Parathyroid adenoma (tissue), 2 donors: Measurements from ENCODE around the gene PRDM16.

ENCODE experiments used
- H2AFZ ChIP-seq: fragments of 300-600 bp; sonication (generic); one replicate; pipeline ENCODE4 v1.7.0; 2017; ENCODE audit warnings: antibody characterized with exemption, mild to moderate bottlenecking
- H3K27ac ChIP-seq: fragments of 300-600 bp; sonication (generic); one replicate; pipeline ENCODE4 v1.7.0; 2017
- H3K27me3 ChIP-seq: fragments of 300-600 bp; sonication (generic); one replicate; pipeline ENCODE4 v1.7.0; 2017; ENCODE audit warnings: low read length; ENCODE audit not compliant: control insufficient read depth, insufficient read depth
- H3K36me3 ChIP-seq: fragments of 300-600 bp; sonication (generic); one replicate; pipeline ENCODE4 v1.7.0; 2017; ENCODE audit warnings: low read length; ENCODE audit not compliant: control insufficient read depth, insufficient read depth
- H3K4me1 ChIP-seq: fragments of 300-600 bp; sonication (generic); one replicate; pipeline ENCODE4 v1.7.0; 2017; ENCODE audit warnings: control low read depth
- H3K4me2 ChIP-seq: fragments of 300-600 bp; sonication (generic); one replicate; pipeline ENCODE4 v1.7.0; 2017; ENCODE audit warnings: low read length
- H3K4me3 ChIP-seq: fragments of 300-600 bp; sonication (generic); one replicate; pipeline ENCODE4 v1.7.0; 2017; ENCODE audit warnings: low read depth, low read length
- H3K79me2 ChIP-seq: fragments of 300-600 bp; sonication (generic); one replicate; pipeline ENCODE4 v1.7.0; 2017; ENCODE audit warnings: control low read depth
- H3K9ac ChIP-seq: fragments of 300-600 bp; sonication (generic); one replicate; pipeline ENCODE4 v1.7.0; 2017; ENCODE audit warnings: mild to moderate bottlenecking
- H3K9me3 ChIP-seq: fragments of 300-600 bp; sonication (generic); one replicate; pipeline ENCODE4 v1.7.0; 2017; ENCODE audit warnings: low read length; ENCODE audit not compliant: control insufficient read depth
- TF ChIP-seq, protein P1 (sequence below): fragments of 300-600 bp; sonication (generic); IDR thresholded peaks from one replicate; pipeline ENCODE4 v1.7.0; 2017; ENCODE audit warnings: antibody characterized with exemption, mild to moderate bottlenecking
- donor health status: primary hyperparathyroidism.

The PRDM16 gene

DNA sequence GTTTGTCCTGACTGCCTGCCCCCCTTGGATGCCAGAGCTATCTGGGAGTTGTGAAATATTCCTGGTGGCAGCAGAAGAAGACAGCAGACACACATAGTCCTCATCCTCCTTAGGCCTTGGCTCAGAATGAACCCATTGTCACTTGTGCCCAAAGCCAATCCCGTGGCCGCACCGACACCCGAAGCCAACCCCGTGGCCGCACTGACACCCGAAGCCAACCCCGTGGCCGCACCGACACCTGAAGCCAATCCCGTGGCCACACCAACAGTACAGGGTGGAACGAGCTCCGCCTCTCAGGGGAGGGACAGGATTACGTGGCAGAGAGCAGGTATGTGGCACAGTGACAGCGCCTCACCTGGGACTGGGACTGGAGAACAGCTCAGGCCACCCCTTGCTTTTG is 186.7 kb downstream of the PRDM16 start:
- H3K27me3 ChIP-seq, result no peaks in the 10 kb centered on the region
- H2AFZ ChIP-seq, result no peak overlapping the region
- no peak overlapping the region for H3K4me2 ChIP-seq
- no peaks in the 10 kb centered on the region for H3K4me1 ChIP-seq
- no peak overlapping the region for H3K9ac ChIP-seq
- H3K79me2 ChIP-seq, result no peaks in the 10 kb centered on the region
- TF ChIP-seq, protein P1, sequence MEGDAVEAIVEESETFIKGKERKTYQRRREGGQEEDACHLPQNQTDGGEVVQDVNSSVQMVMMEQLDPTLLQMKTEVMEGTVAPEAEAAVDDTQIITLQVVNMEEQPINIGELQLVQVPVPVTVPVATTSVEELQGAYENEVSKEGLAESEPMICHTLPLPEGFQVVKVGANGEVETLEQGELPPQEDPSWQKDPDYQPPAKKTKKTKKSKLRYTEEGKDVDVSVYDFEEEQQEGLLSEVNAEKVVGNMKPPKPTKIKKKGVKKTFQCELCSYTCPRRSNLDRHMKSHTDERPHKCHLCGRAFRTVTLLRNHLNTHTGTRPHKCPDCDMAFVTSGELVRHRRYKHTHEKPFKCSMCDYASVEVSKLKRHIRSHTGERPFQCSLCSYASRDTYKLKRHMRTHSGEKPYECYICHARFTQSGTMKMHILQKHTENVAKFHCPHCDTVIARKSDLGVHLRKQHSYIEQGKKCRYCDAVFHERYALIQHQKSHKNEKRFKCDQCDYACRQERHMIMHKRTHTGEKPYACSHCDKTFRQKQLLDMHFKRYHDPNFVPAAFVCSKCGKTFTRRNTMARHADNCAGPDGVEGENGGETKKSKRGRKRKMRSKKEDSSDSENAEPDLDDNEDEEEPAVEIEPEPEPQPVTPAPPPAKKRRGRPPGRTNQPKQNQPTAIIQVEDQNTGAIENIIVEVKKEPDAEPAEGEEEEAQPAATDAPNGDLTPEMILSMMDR, result no peak
- no peak overlapping the region for H3K4me3 ChIP-seq
- H3K27ac ChIP-seq, result no peak overlapping the region
- no peaks in the 10 kb centered on the region for H3K9me3 ChIP-seq
- no peaks in the 10 kb centered on the region for H3K36me3 ChIP-seq

DNA sequence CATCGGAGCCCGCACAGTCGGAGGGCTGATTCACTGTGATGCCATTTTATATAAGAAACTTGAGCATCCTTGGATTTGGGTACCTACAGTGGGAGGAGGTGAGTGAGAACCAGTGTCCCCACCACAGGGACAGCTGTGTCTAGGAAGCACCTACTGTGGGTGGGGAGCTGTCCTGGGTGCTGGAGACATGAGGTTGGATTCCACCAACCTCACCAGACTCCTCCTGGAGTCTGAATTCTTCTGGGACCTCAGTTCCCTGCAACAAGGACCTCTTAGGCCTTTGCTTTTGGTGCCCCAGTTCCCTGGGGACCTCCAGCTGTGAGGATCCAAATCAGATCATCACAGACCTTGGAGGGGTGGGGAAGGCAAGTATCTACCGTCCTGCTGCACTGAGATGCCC is 188.8 kb downstream of the PRDM16 start:
- Histone ChIP-seq H2AFZ (no peak overlapping the region), H3K27ac (no peak overlapping the region), H3K27me3 (no peaks in the 10 kb centered on the region), H3K4me2 (no peak overlapping the region), H3K4me3 (no peak overlapping the region), H3K36me3 (no peaks in the 10 kb centered on the region), H3K79me2 (no peaks in the 10 kb centered on the region), H3K9ac (no peak overlapping the region), H3K9me3 (no peaks in the 10 kb centered on the region), H3K4me1 (no peaks in the 10 kb centered on the region)
- TF ChIP-seq, protein P1, result no peak

DNA sequence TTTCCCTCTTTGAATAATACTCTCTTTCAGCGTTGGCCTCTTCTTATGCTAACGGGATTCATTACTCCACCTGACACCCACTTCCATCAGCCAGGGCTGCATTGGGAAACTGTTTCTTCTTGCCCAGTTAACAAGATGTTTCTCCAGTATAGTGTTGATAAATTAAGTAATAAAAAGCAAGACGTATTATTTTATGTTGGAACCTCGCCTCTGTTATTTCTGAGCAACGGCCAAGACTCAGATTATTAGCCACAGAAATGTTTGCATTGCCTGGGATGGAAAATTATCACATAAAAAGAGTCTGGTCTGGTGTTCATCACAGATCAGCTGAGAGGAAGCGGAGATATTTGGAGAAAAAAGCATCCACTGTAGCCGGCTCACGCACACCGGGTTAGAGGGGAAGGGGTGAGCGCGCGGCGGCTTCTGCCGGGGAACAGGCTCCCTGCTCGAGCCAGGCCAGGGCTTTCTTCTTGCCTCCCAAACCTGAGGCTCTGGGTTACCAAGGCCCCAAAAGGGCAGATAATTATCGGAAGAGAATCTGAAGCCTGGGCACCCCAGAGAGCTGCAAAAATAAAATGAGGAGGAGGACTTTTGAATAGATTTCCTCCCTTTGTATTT is 189.5 kb downstream of the PRDM16 start:
- no peak overlapping the region for H3K9ac ChIP-seq
- no peak overlapping the region for H2AFZ ChIP-seq
- TF ChIP-seq, protein P1, result no peak
- no peak overlapping the region for H3K27ac ChIP-seq
- no peak overlapping the region for H3K4me2 ChIP-seq
- H3K4me3 ChIP-seq, result no peak overlapping the region
- H3K27me3 ChIP-seq, result no peaks in the 10 kb centered on the region
- H3K79me2 ChIP-seq, result no peaks in the 10 kb centered on the region
- H3K4me1 ChIP-seq, result no peaks in the 10 kb centered on the region
- H3K36me3 ChIP-seq, result no peaks in the 10 kb centered on the region
- no peaks in the 10 kb centered on the region for H3K9me3 ChIP-seq

DNA sequence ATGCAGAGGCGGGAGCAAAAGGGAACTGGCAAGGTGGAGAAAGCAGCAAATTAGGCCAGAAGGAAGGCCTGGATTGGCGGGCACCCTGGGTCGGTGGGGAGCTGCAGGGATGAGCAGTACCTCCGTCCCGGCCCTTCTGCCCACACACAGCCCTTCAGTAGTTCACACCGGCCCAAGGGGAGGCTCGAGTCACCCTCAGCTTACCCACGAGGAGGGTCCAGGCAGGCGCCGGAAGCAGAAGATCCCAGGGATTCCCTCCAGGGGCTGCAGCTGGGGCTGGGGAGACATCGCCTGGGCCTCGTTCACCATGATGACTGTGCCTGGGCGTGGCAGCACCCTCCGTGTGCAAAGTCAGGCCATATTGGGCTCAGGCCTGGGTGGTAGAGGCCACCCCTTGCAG is 190.0 kb downstream of the PRDM16 start:
- no peak overlapping the region for H2AFZ ChIP-seq
- no peaks in the 10 kb centered on the region for H3K27me3 ChIP-seq
- H3K9ac ChIP-seq, result no peak overlapping the region
- no peak overlapping the region for H3K4me3 ChIP-seq
- H3K9me3 ChIP-seq, result no peaks in the 10 kb centered on the region
- H3K4me2 ChIP-seq, result no peak overlapping the region
- no peaks in the 10 kb centered on the region for H3K79me2 ChIP-seq
- no peak overlapping the region for H3K27ac ChIP-seq
- TF ChIP-seq, protein P1, result no peak
- H3K4me1 ChIP-seq, result no peaks in the 10 kb centered on the region
- H3K36me3 ChIP-seq, result no peaks in the 10 kb centered on the region
